Keratinocyte (primary cell): Measurements from ENCODE around the gene XYLT2.

ENCODE experiments used
- CTCF ChIP-seq, 3 experiments: IDR thresholded peaks in 1 of 3; conservative IDR thresholded peaks in 1 of 3; optimal IDR thresholded peaks in 1 of 3; 2 replicates in 2 of 3; 3 replicates in 1 of 3; pipeline versions ENCODE3 to v1.5.1; 2011; ENCODE audit warnings: low read length in 3 of 3, mild to moderate bottlenecking in 3 of 3, moderate library complexity in 2 of 3, control low read depth in 1 of 3, inconsistent platforms in 1 of 3; ENCODE audit not compliant: insufficient read depth in 2 of 3; ENCODE audit errors: extremely low read depth in 1 of 3
- EZH2 ChIP-seq: IDR thresholded peaks from one replicate; pipeline ENCODE4 v1.6.1; 2012; ENCODE audit warnings: inconsistent platforms, mild to moderate bottlenecking, low read length, moderate library complexity

GRCh38 chr17:50314456-50315011 lies 31.4 kb upstream of the XYLT2 start:
- no peak for TF ChIP-seq CTCF (optimal IDR thresholded peaks at IDR 0.05 in 1 of 3, IDR thresholded peaks at IDR 0.05 in 1 of 3, conservative IDR thresholded peaks at IDR 0.05 in 1 of 3; ENCODE audit: extremely low read depth in 1 of 3, insufficient read depth in 2 of 3, low read length in 3 of 3)
- TF ChIP-seq EZH2 = no peak
